Large intestine (tissue), 3 donors: Measurements from ENCODE around the gene ABHD8. TPM values are rescaled to one million over a fixed set of nuclear protein-coding genes. Genes with fewer than 3 reads are reported as not detected.

Experiments
- DNase-seq, 2 donors: peaks; one replicate each; pipeline versions ENCODE4 v3.0.0 to v3.0.0-alpha.2; 2013
- H3K27ac ChIP-seq: one replicate; pipeline ENCODE4 v1.5.1; 2013; ENCODE audit warnings: low read length
- H3K27me3 ChIP-seq: 2 replicates; pipeline ENCODE4 v1.6.1; 2013; ENCODE audit warnings: low read length; ENCODE audit not compliant: control insufficient read depth, insufficient read depth
- H3K36me3 ChIP-seq: 2 replicates; pipeline ENCODE4 v1.6.1; 2013; ENCODE audit warnings: low read length; ENCODE audit not compliant: control insufficient read depth, insufficient read depth
- H3K4me1 ChIP-seq: one replicate; pipeline ENCODE4 v1.6.1; 2013; ENCODE audit warnings: low read length; ENCODE audit not compliant: control insufficient read depth, insufficient read depth
- H3K4me3 ChIP-seq: one replicate; pipeline ENCODE4 v1.5.1; 2013; ENCODE audit warnings: low read length
- H3K9me3 ChIP-seq: one replicate; pipeline ENCODE4 v1.6.1; 2013; ENCODE audit warnings: mild to moderate bottlenecking, low read depth, low read length, moderate library complexity; ENCODE audit not compliant: control insufficient read depth
- WGBS: methylation state at CpG from one replicate; pipeline ENCODE4 v1.1.5; 2013; ENCODE audit warnings: low lambda C conversion rate; ENCODE audit not compliant: insufficient coverage; 5-methylcytosine and 5-hydroxymethylcytosine counted together
- polyA plus RNA-seq: library from polyadenylated mRNA; unstranded; fragments of 120-200 nt; gene quantifications from one replicate; pipeline ENCODE4 v1.2.1, GENCODE V29; 2013

Gene ABHD8
- polyA plus RNA-seq, 1 donor = 5.0 TPM

DNA sequence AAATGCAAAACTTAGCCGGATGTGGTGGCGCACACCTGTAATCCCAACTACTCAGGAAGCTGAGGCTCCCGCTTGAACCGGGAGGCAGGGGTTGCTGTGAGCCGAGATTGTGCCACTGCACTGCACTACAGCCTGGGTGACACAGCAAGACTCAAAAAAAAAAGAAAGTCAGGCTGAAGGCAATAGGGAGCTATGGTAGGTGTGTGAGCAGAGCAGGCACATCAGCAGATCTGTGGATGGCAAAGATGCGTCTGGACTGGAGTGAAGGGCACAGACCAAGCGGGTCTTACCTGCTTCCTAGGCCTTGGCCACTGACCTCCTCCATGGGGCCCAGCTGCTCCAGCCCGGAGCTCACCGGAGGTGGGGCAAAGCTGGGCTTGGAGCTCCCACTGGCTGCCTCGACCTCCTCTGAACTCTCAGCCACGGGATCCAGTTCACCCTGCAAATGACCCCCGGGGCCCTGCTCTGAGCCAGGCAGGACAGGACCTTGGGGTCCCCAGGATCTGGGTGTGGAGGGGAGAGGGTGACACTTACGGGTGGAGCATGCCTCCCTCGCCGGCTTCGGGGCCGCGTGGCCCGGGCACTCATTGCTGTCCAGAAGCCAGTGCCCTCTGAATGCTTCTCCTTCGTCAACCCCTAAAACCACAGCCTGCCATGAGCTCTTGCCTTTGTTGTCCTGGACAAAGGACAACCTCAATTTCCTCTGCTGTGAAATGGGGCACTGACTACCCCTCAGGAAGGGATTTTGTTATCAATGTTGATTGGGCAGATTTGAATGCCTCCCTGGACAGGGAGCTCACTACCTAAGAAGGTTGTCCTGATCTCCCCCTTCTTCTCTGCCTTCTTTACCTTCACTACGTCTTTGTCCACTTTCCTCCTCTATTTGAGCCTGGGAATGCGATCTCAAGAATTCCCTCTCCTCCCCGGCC is 39.2 kb downstream of the ABHD8 start:
- peaks cover 6% of the 10 kb centered on the region for H3K4me1 ChIP-seq
- H3K4me3 ChIP-seq = peak overlapping the region; percentile 10
- peaks cover 7% of the 10 kb centered on the region for H3K9me3 ChIP-seq
- 86% methylated on average over 1 of the region's 23 CpGs for WGBS
- no peak overlapping the region for H3K27ac ChIP-seq
- no peaks in the 10 kb centered on the region for H3K27me3 ChIP-seq
- peaks cover 4% of the 10 kb centered on the region for H3K36me3 ChIP-seq
- no peak for DNase-seq

DNA sequence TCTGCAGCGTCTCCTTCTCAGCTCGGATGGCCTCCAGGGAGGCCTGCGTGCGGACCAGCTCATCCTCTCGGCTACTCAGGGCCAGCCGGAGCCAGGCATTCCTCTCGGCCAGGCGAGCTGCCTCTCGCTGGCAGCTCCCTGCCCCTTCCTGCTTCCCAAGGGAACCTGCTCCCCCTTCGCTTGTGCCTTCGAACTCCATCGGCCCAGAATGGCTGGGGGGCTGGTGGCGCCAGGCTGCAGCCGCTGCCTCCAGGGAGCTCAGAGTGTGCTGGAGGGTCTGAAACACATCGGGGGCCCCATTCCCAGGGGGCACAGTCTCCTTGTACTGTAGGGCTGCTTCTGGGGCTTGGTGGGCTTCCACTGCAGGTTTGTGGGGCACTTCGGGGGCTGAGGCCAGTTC is 40.7 kb downstream of the ABHD8 start:
- DNase-seq = no peak
- Histone ChIP-seq H3K27ac (no peak overlapping the region), H3K4me3 (no peak overlapping the region), H3K9me3 (peaks cover 7% of the 10 kb centered on the region), H3K4me1 (no peaks in the 10 kb centered on the region), H3K36me3 (no peaks in the 10 kb centered on the region), H3K27me3 (no peaks in the 10 kb centered on the region)
- WGBS = no CpG with 5 or more reads among the region's 16 CpGs

GRCh38 chr19:17260842-17261325 is 42.3 kb downstream of the ABHD8 start:
- H3K36me3 ChIP-seq = no peaks in the 10 kb centered on the region
- no peaks in the 10 kb centered on the region for H3K4me1 ChIP-seq
- H3K27ac ChIP-seq = no peak overlapping the region
- DNase-seq = peak; percentile 65 to 80
- no peaks in the 10 kb centered on the region for H3K27me3 ChIP-seq
- WGBS = 36% methylated on average over 4 of the region's 15 CpGs
- no peak overlapping the region for H3K4me3 ChIP-seq
- peaks cover 7% of the 10 kb centered on the region for H3K9me3 ChIP-seq

- Histone ChIP-seq H3K4me1 (no peaks in the 10 kb centered on the region), H3K4me3 (no peak overlapping the region), H3K27me3 (no peaks in the 10 kb centered on the region), H3K27ac (no peak overlapping the region), H3K36me3 (no peaks in the 10 kb centered on the region), H3K9me3 (peaks cover 7% of the 10 kb centered on the region)
- WGBS = no CpG with 5 or more reads among the region's 1 CpG
- DNase-seq = no peak
Measured at GRCh38 chr19:17259934-17260333, 43.3 kb downstream of the ABHD8 start.

DNA sequence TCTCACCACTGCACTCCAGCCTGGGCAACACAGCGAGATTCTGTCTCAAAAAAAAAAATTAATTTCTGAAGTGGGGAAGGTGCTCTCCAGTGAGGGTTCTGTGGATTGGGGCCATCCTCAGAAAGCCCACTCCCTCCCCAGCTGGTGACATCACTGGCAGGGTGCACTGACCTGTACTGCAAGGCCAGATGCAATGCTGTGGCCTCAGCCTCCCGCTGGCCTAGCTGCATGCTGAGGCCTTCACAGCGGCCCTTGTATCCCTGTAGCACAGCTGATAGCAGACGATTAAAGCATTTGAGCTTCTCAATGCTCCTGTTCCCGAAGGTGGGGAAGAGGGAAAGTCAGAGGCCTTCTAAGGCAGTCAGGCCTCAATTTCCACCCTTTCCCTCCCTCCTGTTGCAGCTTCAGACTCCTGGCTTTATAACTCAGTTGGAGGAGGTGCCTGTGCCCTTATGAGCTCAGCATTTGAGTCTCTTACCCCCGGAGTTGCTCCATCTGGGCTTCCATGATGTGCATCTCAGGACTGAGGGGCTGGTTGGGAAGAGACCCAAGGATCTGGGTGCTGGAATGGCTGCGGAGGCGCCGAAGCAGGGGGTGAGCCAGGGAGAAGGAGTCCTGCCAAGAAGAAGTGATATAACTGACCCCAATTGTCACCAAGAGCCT is 44.0 kb downstream of the ABHD8 start:
- Histone ChIP-seq H3K9me3 (peaks cover 7% of the 10 kb centered on the region), H3K4me1 (no peaks in the 10 kb centered on the region), H3K27me3 (no peaks in the 10 kb centered on the region), H3K27ac (no peak overlapping the region), H3K36me3 (no peaks in the 10 kb centered on the region), H3K4me3 (no peak overlapping the region)
- WGBS = no CpG with 5 or more reads among the region's 9 CpGs
- no peak for DNase-seq

DNA sequence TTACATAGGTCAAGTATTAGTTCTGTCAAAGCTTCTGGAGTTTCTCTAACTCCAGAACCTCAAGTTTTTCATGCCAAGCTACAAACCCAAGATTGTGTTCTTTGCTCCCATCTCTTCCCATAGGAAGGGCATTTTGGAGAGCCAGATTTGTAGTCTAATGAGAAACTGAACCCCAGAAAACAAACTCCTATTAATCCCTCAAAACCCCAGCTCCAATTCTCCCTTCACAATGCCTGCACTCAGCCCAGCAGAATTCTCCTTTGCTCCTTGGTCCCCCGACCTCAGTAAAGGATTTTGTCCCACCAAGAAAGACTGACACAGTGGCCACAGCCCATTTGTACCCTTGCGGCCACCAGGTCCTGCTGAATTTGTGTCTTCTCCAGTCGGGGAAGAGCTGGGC is 47.1 kb downstream of the ABHD8 start:
- Histone ChIP-seq H3K4me3 (no peak overlapping the region), H3K9me3 (peaks cover 7% of the 10 kb centered on the region), H3K27me3 (no peaks in the 10 kb centered on the region)

DNA sequence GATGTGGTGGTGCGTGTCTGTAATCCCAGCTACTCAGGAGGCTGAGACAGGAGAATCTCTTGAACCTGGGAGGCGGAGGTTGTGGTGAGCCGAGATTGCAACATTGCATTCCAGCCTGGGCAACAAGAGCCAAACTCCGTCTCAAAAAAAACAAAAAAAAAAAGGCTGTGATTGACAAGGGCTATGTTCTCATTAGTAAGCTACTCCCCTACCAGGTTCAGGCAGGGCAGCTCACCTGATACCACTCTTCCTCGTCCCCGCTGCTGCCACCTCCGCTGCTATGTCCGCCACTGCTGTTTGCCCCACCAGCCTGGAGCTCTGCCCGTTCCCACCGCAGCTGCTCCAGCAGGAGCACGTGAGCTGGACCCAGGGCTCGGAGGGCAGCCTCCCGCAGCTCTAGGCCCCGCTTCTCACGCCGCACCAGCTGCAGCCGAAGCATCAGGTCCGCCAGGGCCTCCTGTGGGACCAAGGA is 48.0 kb downstream of the ABHD8 start:
- Histone ChIP-seq H3K4me1 (no peaks in the 10 kb centered on the region), H3K36me3 (no peaks in the 10 kb centered on the region), H3K27me3 (no peaks in the 10 kb centered on the region), H3K4me3 (no peak overlapping the region), H3K9me3 (peaks cover 7% of the 10 kb centered on the region), H3K27ac (no peak overlapping the region)
- peak in 1 of 2 donors; percentile 16 for DNase-seq
- 73% methylated on average over 2 of the region's 18 CpGs for WGBS

More for the DNA sequence above, 47.1 kb downstream of the ABHD8 start:
- DNase-seq = no peak
- Histone ChIP-seq H3K36me3 (no peaks in the 10 kb centered on the region), H3K4me1 (no peaks in the 10 kb centered on the region), H3K27ac (no peak overlapping the region)
- no CpG with 5 or more reads among the region's 3 CpGs for WGBS

DNA sequence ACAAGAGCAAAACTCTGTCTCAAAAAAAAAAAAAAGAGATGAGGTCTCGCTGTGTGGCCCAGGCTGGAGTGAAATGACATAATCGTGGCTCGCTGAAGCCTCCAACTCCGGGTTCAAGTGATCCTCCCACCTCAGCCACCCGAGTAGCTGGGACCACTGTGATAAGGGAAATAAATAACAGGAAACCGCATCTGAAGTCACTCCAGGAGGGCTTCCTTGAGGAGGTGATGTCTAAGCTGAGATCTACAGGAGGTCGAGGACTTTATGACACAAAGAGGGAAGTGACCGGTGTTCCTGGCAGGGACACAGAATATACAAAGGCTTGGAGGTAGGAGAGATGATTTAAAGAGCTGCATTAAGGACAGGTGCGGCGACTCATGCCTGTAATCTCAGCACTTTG is 48.6 kb downstream of the ABHD8 start:
- no peak overlapping the region for H3K27ac ChIP-seq

GRCh38 chr19:17249887-17250548 is 53.2 kb downstream of the ABHD8 start:
- Histone ChIP-seq H3K4me3 (no peak overlapping the region), H3K9me3 (no peaks in the 10 kb centered on the region), H3K27ac (no peak overlapping the region), H3K27me3 (no peaks in the 10 kb centered on the region), H3K36me3 (no peaks in the 10 kb centered on the region), H3K4me1 (peaks cover 31% of the 10 kb centered on the region)
- WGBS = no CpG with 5 or more reads among the region's 15 CpGs
- peak in 1 of 2 donors; percentile 36 for DNase-seq

More for the DNA sequence above, 48.6 kb downstream of the ABHD8 start:
- Histone ChIP-seq H3K36me3 (no peaks in the 10 kb centered on the region), H3K4me3 (no peak overlapping the region), H3K4me1 (peaks cover 2% of the 10 kb centered on the region), H3K27me3 (no peaks in the 10 kb centered on the region), H3K9me3 (peaks cover 7% of the 10 kb centered on the region)
- WGBS = no CpG with 5 or more reads among the region's 10 CpGs
- DNase-seq = no peak
